Left lung (tissue), 10 donors: ENCODE data around the gene ASTN2. TPM values are rescaled to one million over a fixed set of nuclear protein-coding genes. Genes with fewer than 3 reads are reported as not detected.

Experiments
- ATAC-seq: fragments of 200-7000 bp; cut with Tn5 transposase; one replicate; pipeline ENCODE4 v1.9.1; 2020; ENCODE audit warnings: moderate library complexity
- DNase-seq, 4 donors: peaks; one replicate each; pipeline ENCODE4 v3.0.0-alpha.2; 2013 to 2020
- H3K27ac ChIP-seq, 2 donors: fragments of 200-600 bp; sonication (generic) in 1 of 2; one replicate each; pipeline versions ENCODE4 v1.5.0 to v1.8.0; 2020 to 2021
- H3K27me3 ChIP-seq, 2 donors: fragments of 200-600 bp; sonication (generic) in 1 of 2; one replicate each; pipeline versions ENCODE4 v1.5.0 to v1.8.0; 2020 to 2021
- H3K36me3 ChIP-seq, 2 donors: fragments of 200-600 bp; sonication (generic) in 1 of 2; one replicate each; pipeline versions ENCODE4 v1.5.0 to v1.8.0; 2020 to 2021
- H3K4me1 ChIP-seq, 2 donors: fragments of 200-600 bp; one replicate each; pipeline ENCODE4 v1.8.0; 2021
- H3K4me3 ChIP-seq, 2 donors: fragments of 200-600 bp; sonication (generic) in 1 of 2; one replicate each; pipeline versions ENCODE4 v1.5.0 to v1.8.0; 2020 to 2021; ENCODE audit warnings: mild to moderate bottlenecking in 1 of 2
- H3K9me3 ChIP-seq, 2 donors: fragments of 200-600 bp; sonication (generic) in 1 of 2; one replicate each; pipeline versions ENCODE4 v1.5.0 to v1.8.0; 2020 to 2021
- CTCF ChIP-seq, 2 donors: fragments of 200-600 bp; sonication (generic) in 1 of 2; IDR thresholded peaks; one replicate each; pipeline versions ENCODE4 v1.5.0 to v1.8.0; 2021; ENCODE audit warnings: antibody characterized with exemption in 2 of 2
- intact Hi-C, 2 donors: fragments of 100-400 bp; cut with DNase I; formaldehyde crosslinking; loops; one replicate each; pipeline versions ENCODE4 v1.11.2 to v1.14.2; 2022
- polyA plus RNA-seq, 6 donors: library from polyadenylated mRNA; unstranded; fragments of 120-200 nt; gene quantifications; one replicate each; pipeline ENCODE4 v1.2.1, GENCODE V29; 2013; ENCODE audit not compliant: insufficient read length in 6 of 6
- total RNA-seq, 2 donors: library from RNA; stranded (reverse); fragmentation: NEBNext Ultra II Directional; extraction: Animal tissue kit (Norgen Biotek cat#: 25700); gene quantifications; one replicate each; pipeline ENCODE4 v1.2.1, GENCODE V29; 2021
- donor health status: DM: no; HTN: yes; CAD: no.
- donor health status: DM: no; HTN: no; CAD: no.

Gene ASTN2
- total and polyA plus RNA-seq, 8 donors = 3.1 to 5.5 (median 4.5) TPM

GRCh38 chr9:116380496-116380995 is 1034.3 kb downstream of the ASTN2 start:
- no peaks in the 10 kb centered on the region for H3K36me3 ChIP-seq
- no peaks in the 10 kb centered on the region for H3K27me3 ChIP-seq
- DNase-seq (no peak), ATAC-seq (no peak)
- H3K4me1 ChIP-seq = no peaks in the 10 kb centered on the region
- H3K4me3 ChIP-seq = no peak overlapping the region
- H3K27ac ChIP-seq = no peak overlapping the region
- TF ChIP-seq CTCF (IDR thresholded peaks at IDR 0.05) = no peak
- no peaks in the 10 kb centered on the region for H3K9me3 ChIP-seq
- intact Hi-C loops = no loop called here

GRCh38 chr9:116379821-116380220 is 1035.0 kb downstream of the ASTN2 start:
- Histone ChIP-seq H3K27me3 (no peaks in the 10 kb centered on the region), H3K27ac (no peak overlapping the region), H3K36me3 (no peaks in the 10 kb centered on the region), H3K4me1 (no peaks in the 10 kb centered on the region), H3K9me3 (no peaks in the 10 kb centered on the region), H3K4me3 (no peak overlapping the region)
- DNase-seq (no peak), ATAC-seq (no peak)
- TF ChIP-seq CTCF (IDR thresholded peaks at IDR 0.05) = no peak
- intact Hi-C loops = no loop called here

GRCh38 chr9:116378873-116379272 is 1036.0 kb downstream of the ASTN2 start:
- no peak for DNase-seq
- H3K4me1 ChIP-seq = no peaks in the 10 kb centered on the region
- intact Hi-C loops = no loop called here
- no peak for TF ChIP-seq CTCF (IDR thresholded peaks at IDR 0.05)
- H3K36me3 ChIP-seq = no peaks in the 10 kb centered on the region
- no peaks in the 10 kb centered on the region for H3K27me3 ChIP-seq
- no peak overlapping the region for H3K27ac ChIP-seq
- H3K9me3 ChIP-seq = no peaks in the 10 kb centered on the region
- no peak overlapping the region for H3K4me3 ChIP-seq
- no peak for ATAC-seq

DNA sequence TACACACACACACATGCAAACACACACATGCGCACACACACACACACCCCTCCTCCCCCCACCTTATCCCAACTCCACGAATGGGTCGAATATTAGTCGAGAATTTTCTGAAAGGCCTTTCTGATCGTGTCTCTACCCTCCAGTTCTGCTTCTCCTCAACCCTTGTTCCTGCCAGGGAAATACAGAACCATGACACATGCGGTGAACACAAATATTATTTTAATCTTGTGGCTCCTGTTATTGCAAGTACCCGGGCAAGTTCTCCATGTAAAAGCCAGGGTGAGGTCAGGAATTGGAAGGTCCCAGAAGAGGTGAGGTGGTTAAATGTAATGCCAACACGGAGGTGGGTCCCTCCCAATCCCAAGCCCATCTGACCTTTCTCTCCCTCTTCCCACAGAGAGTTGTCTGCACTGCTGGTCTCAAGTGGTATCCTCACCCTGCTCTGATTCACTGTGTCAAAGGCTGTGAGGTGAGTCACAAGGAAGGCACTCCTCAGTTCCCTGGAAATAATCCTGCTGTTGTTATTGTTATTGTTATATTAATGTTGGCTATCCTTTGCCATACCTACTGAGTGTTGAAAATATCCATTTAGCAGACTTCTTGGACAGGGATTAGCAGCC is 1037.6 kb downstream of the ASTN2 start:
- no peaks in the 10 kb centered on the region for H3K9me3 ChIP-seq
- ATAC-seq (peak; percentile 70), DNase-seq (no peak)
- H3K36me3 ChIP-seq = no peaks in the 10 kb centered on the region
- H3K4me1 ChIP-seq = no peaks in the 10 kb centered on the region
- no peak for TF ChIP-seq CTCF (IDR thresholded peaks at IDR 0.05)
- no peak overlapping the region for H3K27ac ChIP-seq
- intact Hi-C loops = no loop called here
- H3K4me3 ChIP-seq = no peak overlapping the region
- no peaks in the 10 kb centered on the region for H3K27me3 ChIP-seq
